ENCODE measurements around the gene IL15RA. TPM values are rescaled to one million over a fixed set of nuclear protein-coding genes. Genes with fewer than 3 reads are reported as not detected.

Gene IL15RA
- total and polyA plus RNA-seq, 2 donors (not counting 3 experiments of a cell fraction or from before 2014, with no cell fraction given): 18.8 to 20.6 TPM

DNA sequence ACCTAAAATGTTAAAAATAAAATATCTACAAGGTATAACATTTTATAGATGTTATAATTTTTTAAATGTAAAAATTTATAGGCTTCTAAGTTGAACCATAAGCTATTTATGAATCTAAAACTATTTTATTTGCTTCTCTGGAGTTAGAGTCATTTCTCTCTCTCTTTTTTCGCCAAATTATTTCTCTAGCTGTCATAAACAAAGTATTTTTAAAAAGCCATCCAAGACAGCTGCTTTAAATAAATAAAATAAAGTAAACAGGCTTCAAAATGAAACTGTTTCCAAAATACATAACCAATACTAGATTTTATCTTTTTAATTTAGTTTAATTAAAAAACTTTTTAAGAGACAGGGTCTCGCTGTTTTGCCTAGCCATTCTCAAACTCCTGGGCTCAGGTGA lies 12.4 kb upstream of the IL15RA start:
- H3K4me2 ChIP-seq (ENCODE audit: insufficient read depth, low read length): no peak overlapping the region
- DNase-seq (ENCODE audit: low read depth, low spot score): no peak
- intact Hi-C loops (cut with micrococcal nuclease): no loop called here
- no peak overlapping the region for H3K4me3 ChIP-seq (replicated peaks in 1 of 3; ENCODE audit: insufficient read depth in 1 of 3, low read depth in 1 of 3, low read length in 3 of 3)
- no peaks in the 10 kb centered on the region for H3K9me3 ChIP-seq (replicated peaks; ENCODE audit: control insufficient read depth, insufficient read depth, low read length)
- no peak overlapping the region for H3K27ac ChIP-seq (ENCODE audit: insufficient read depth, low read depth, low read length)
- TF ChIP-seq POLR2AphosphoS5 (IDR thresholded peaks at IDR 0.05; ENCODE audit: insufficient read depth, low read depth, low read length) (no peak), FOS (IDR thresholded peaks at IDR 0.05; ENCODE audit: borderline replicate concordance, insufficient read depth, low read length) (no peak), MYC (IDR thresholded peaks at IDR 0.05; ENCODE audit: low read depth, low read length) (no peak), EZH2 (IDR thresholded peaks at IDR 0.05; ENCODE audit: borderline replicate concordance, low read depth, low read length, severe bottlenecking) (no peak), MAX (IDR thresholded peaks at IDR 0.05; ENCODE audit: insufficient read depth, insufficient read length) (no peak), POLR2A (IDR thresholded peaks at IDR 0.05; ENCODE audit: low read depth, low read length) (no peak), CTCF (IDR thresholded peaks at IDR 0.05; ENCODE audit: extremely low read depth in 1 of 2, insufficient read depth in 1 of 2, low read depth in 1 of 2, low read length in 2 of 2) (no peak), GATA2 (IDR thresholded peaks at IDR 0.05; ENCODE audit: insufficient read depth, insufficient read length, low read depth, low read length) (no peak), JUN (IDR thresholded peaks at IDR 0.05; ENCODE audit: borderline replicate concordance, insufficient read depth, insufficient read length, low read depth) (no peak)
- H3K27me3 ChIP-seq (ENCODE audit: control insufficient read depth in 2 of 2, insufficient read depth in 2 of 2, low read length in 2 of 2): peaks cover 3 to 9% of the 10 kb centered on the region in 2 experiments
- no peak overlapping the region for H3K9ac ChIP-seq (replicated peaks; ENCODE audit: extremely low read depth, insufficient read depth, low read length)
- H3K4me1 ChIP-seq (ENCODE audit: control insufficient read depth, extremely low read depth, insufficient read depth, low read length): no peaks in the 10 kb centered on the region
- no peaks in the 10 kb centered on the region for H4K20me1 ChIP-seq (replicated peaks; ENCODE audit: control insufficient read depth, extremely low read depth, insufficient read depth, low read length)
- H3K9me1 ChIP-seq (replicated peaks; ENCODE audit: control insufficient read depth, extremely low read depth, insufficient read depth, low read length): no peaks in the 10 kb centered on the region
- ChIA-PET POLR2A (no interaction called here), CTCF (no interaction called here)
- dilution Hi-C loops (cut with MboI; ENCODE audit: extremely low pct_ligation_motif_present, low sequenced_read_pairs): no loop called here
- no peaks in the 10 kb centered on the region for H3K36me3 ChIP-seq (ENCODE audit: control insufficient read depth in 2 of 2, extremely low read depth in 1 of 2, insufficient read depth in 2 of 2, low read length in 2 of 2)
- FAIRE-seq: no peak
- H2AFZ ChIP-seq (ENCODE audit: low read depth, low read length): no peak overlapping the region
- H3K79me2 ChIP-seq (ENCODE audit: control insufficient read depth, insufficient read depth, low read length): no peaks in the 10 kb centered on the region
- BruUV-seq (replicated peaks): no TSS peak

All from endothelial cell of umbilical vein (primary cell).